ENCODE results near the gene FRY. TPM values are rescaled to one million over a fixed set of nuclear protein-coding genes. Genes with fewer than 3 reads are reported as not detected.

Gene FRY
- polyA plus RNA-seq, 3 donors from 2014 or later = 1.4 to 2.8 (median 1.4) TPM

DNA sequence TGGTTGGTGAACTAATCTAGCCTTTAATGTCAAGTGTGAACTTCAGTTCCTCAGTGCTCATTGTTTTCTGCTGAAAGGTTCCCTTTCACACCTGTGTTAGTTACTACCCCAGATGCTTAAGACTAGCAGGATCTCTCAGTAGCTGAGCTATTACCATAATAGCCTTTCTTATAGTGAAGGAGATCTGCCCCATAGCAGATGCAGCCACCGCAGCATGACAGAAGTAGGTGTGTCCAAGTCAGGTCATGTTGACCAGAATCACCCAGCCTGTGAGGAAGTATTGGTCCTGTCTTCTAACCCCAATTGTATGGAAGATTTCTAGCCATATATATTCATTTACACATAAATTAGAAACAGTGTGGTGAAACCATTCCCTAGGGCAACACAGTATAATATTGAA, 246.3 kb downstream of the FRY start:
- H3K4me1 Mint-ChIP-seq = no peaks in the 10 kb centered on the region
- peaks cover 0 to 2% (median 0%) of the 10 kb centered on the region in 3 donors for H3K27me3 Mint-ChIP-seq (ENCODE audit: low read depth in 3 of 3)
- no peak overlapping the region for H3K4me3 Mint-ChIP-seq
- no peak for DNase-seq
- peaks cover 15 to 32% (median 30%) of the 10 kb centered on the region in 3 donors for H3K36me3 Mint-ChIP-seq
- H3K27ac Mint-ChIP-seq = no peak overlapping the region
- H3K9me3 Mint-ChIP-seq = no peaks in the 10 kb centered on the region

DNA sequence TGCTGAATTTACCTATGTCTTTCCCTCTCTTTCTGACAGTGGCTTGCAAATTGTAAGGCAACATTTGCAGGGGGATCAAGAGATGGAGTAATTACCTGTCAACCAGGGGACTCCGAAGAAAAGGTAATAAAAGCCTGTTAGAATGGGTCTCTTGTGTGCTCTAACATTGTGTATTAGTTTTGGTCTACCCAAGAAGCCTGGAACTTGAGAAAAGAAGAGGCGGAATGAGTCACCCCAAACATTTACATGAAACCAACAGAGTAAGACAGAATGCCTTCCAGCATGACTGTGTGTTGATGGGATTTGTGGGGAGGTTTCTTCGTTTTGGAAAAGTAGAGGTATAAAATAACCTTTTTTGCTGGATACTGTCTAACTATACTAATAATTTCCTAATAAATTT, 246.9 kb downstream of the FRY start:
- Mint-ChIP-seq H3K4me3 (no peak overlapping the region), H3K27me3 (ENCODE audit: low read depth in 3 of 3) (peaks cover 0 to 2% (median 0%) of the 10 kb centered on the region in 3 donors), H3K4me1 (no peaks in the 10 kb centered on the region), H3K9me3 (no peaks in the 10 kb centered on the region), H3K27ac (no peak overlapping the region), H3K36me3 (peaks cover 15 to 32% (median 31%) of the 10 kb centered on the region in 3 donors)
- no peak for DNase-seq

DNA sequence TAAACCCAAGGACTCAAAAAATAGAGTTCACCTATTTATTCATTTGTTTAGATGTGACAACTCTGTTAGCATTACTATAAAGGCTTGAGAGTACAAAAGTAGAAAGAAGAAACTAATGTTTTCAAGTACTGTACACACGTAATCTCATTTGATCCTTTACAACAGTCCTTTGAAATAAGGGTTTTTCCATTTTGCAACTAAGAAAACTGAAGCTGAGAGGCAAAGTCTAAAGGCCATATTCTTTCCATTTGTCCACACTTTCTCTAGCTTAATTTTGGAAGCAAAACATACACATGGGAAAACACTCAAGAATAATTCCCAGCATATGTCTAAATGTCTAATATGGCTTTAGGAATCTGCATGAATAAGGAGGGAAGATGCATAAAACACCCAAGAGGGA, 249.5 kb downstream of the FRY start:
- H3K4me3 Mint-ChIP-seq = no peak overlapping the region
- peaks cover 11 to 28% (median 23%) of the 10 kb centered on the region in 3 donors for H3K36me3 Mint-ChIP-seq
- H3K27me3 Mint-ChIP-seq (ENCODE audit: low read depth in 3 of 3) = peaks cover 0 to 3% (median 2%) of the 10 kb centered on the region in 3 donors
- H3K9me3 Mint-ChIP-seq = no peaks in the 10 kb centered on the region
- no peaks in the 10 kb centered on the region for H3K4me1 Mint-ChIP-seq
- no peak for DNase-seq
- no peak overlapping the region for H3K27ac Mint-ChIP-seq

DNA sequence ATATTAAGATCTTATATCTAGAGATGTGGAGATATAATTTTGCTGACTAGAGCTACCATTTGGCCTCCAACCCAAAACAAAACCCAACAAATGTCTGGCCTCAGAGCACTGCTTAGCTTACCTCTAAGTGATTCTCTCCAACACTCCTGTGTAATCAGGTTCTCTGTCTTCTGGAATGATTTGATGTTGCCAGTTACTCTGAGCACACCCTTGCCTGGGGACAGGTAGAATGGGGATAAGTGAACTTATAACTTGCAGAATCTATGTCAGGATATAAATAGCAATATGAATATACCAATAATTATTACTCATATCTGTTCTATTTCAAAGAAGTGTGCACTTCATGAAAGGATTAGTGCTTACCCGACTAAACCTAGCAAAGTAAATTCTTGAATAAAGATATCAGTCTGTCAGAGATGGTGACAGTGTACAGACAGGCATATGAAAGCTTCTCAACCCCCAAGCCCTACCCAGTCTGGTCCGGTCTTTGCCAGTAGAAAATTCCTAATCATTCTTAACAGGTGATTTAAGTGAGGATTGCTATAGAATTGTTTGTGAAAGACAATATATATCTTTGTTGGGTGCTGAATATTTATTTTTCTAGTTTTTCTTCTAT, 250.6 kb downstream of the FRY start:
- no peak overlapping the region for H3K4me3 Mint-ChIP-seq
- no peak overlapping the region for H3K27ac Mint-ChIP-seq
- no peak for DNase-seq
- H3K4me1 Mint-ChIP-seq = no peaks in the 10 kb centered on the region
- H3K27me3 Mint-ChIP-seq (ENCODE audit: low read depth in 3 of 3) = peaks cover 0 to 3% (median 2%) of the 10 kb centered on the region in 3 donors
- peaks cover 8 to 23% (median 18%) of the 10 kb centered on the region in 3 donors for H3K36me3 Mint-ChIP-seq
- H3K9me3 Mint-ChIP-seq = peaks cover 0 to 2% (median 0%) of the 10 kb centered on the region in 6 donors

DNA sequence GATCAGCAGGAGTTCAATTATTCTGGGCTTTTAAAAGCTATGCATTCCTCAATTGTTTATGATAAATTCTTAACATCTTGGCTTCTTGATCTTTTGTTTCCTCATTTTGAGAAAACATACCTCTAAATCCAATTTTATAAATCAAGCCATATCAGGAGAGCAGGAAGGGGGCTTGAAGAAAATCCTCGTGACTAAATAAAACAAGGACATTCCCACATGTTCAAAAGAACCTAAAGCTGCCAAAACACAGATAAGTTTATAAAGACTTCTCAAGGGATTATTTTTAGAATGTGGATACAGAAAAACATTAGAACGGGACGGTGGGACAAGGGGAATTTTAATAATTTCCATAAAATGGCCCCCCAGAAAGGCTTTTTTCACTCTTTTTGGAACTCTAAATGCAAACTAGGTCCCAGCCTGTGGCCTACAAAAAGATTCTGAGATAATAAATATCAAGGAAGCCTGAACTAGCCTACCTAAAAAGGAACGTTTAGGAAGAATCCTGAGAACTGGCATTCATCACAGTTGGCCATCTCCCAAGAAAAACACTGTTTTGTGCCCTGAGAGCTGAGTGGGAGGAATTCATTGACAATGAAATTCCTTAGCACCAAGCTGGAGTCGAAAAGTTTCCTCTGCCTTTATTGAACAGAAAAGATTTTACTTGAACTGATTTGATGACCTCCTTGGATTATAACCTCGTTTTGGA, 253.5 kb downstream of the FRY start:
- Mint-ChIP-seq H3K9me3 (peaks cover 0 to 2% (median 0%) of the 10 kb centered on the region in 6 donors), H3K4me3 (no peak overlapping the region), H3K27me3 (ENCODE audit: low read depth in 3 of 3) (peaks cover 0 to 3% (median 2%) of the 10 kb centered on the region in 3 donors), H3K4me1 (no peaks in the 10 kb centered on the region), H3K27ac (no peak overlapping the region), H3K36me3 (peaks cover 10 to 17% (median 16%) of the 10 kb centered on the region in 3 donors)
- no peak for DNase-seq

DNA sequence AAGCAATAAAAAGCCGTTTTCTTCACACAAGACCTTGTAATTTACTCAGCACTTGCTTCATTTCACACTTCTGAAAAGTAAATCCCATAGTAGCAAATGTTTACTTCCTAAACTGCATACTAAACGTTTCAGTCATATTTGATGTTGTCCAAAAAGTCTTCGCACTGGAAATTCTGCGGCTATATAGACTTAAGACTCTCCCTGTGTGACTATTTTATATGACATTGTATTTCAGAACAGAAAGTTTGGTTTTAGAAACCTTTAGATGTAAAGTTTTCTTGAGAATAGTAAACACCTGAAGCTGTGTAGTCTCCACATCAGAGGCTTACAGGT, 254.0 kb downstream of the FRY start:
- H3K4me1 Mint-ChIP-seq = no peaks in the 10 kb centered on the region
- no peak overlapping the region for H3K27ac Mint-ChIP-seq
- H3K9me3 Mint-ChIP-seq = peaks cover 0 to 2% (median 0%) of the 10 kb centered on the region in 6 donors
- H3K27me3 Mint-ChIP-seq (ENCODE audit: low read depth in 3 of 3) = peaks cover 0 to 3% (median 2%) of the 10 kb centered on the region in 3 donors
- no peak overlapping the region for H3K4me3 Mint-ChIP-seq
- peaks cover 14 to 21% (median 19%) of the 10 kb centered on the region in 3 donors for H3K36me3 Mint-ChIP-seq
- DNase-seq = no peak

DNA sequence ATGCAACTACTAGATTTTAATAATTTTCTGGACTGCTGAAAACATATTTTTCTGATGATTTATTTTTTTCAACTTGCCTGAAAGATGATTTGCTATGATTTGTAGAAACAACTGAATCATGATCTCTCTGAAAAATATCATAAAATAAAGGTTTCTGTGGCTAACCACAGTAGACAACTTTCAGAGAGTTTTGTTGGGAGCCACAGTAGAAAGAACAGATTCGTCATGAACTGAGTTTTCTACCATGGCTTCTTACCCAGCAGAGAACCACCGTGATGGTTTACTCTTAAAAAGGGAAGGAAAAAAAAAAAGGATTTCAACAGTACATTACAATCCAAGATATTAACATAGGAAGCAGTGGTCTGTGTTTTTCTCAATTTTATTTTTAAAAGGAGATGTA, 265.6 kb downstream of the FRY start:
- H3K36me3 Mint-ChIP-seq = peaks cover 0 to 15% (median 10%) of the 10 kb centered on the region in 3 donors
- no peaks in the 10 kb centered on the region for H3K4me1 Mint-ChIP-seq
- DNase-seq = no peak
- H3K9me3 Mint-ChIP-seq = no peaks in the 10 kb centered on the region
- H3K4me3 Mint-ChIP-seq = no peak overlapping the region
- H3K27me3 Mint-ChIP-seq (ENCODE audit: low read depth in 3 of 3) = peaks cover 0 to 4% (median 3%) of the 10 kb centered on the region in 3 donors
- H3K27ac Mint-ChIP-seq = no peak overlapping the region

DNA sequence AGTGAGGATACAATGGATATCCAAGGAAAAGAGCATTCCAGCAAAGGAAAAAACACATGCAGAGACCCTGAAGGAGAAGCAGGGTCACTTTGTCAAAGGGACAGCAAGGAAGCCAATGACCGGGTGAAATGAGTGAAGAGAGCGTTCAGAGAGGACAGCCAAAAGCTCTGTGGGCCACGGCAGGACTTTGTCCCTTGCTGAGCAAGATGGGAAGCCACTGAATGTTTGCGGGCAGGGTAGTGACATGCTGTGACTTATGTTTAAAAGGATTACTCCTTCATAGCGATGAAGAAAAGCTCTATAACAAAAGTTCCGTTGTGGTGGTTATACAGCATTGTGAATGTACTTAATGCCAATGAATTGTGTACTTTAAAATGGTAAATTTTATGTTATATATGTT, 267.1 kb downstream of the FRY start:
- Mint-ChIP-seq H3K9me3 (no peaks in the 10 kb centered on the region), H3K27ac (no peak overlapping the region), H3K4me1 (no peaks in the 10 kb centered on the region), H3K36me3 (peaks cover 0 to 15% (median 10%) of the 10 kb centered on the region in 3 donors), H3K27me3 (ENCODE audit: low read depth in 3 of 3) (peaks cover 0 to 4% (median 3%) of the 10 kb centered on the region in 3 donors), H3K4me3 (no peak overlapping the region)
- no peak for DNase-seq

DNA sequence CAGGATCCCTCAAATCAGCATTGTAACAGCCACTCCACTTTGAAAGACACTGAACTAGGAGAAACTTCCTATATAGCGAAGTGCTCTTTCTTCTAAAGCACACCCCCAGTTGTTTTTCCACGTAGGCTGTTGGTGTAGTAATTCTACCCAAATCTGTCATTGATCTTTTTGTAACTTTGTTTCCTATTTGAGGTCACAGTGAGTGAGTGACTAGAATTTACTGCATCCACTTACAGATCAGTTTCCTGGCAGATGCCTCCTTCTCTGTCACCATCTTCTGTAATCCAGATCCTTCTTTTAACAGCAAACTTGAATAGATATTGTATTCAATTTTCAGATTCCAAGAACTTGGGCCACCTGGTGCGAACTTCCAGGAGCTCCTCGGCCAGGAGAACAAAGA, 268.3 kb downstream of the FRY start:
- H3K27ac Mint-ChIP-seq = no peak overlapping the region
- H3K36me3 Mint-ChIP-seq = peaks cover 0 to 10% (median 9%) of the 10 kb centered on the region in 3 donors
- H3K27me3 Mint-ChIP-seq (ENCODE audit: low read depth in 3 of 3) = peaks cover 0 to 4% (median 3%) of the 10 kb centered on the region in 3 donors
- DNase-seq = no peak
- no peaks in the 10 kb centered on the region for H3K9me3 Mint-ChIP-seq
- H3K4me1 Mint-ChIP-seq = no peaks in the 10 kb centered on the region
- no peak overlapping the region for H3K4me3 Mint-ChIP-seq

DNA sequence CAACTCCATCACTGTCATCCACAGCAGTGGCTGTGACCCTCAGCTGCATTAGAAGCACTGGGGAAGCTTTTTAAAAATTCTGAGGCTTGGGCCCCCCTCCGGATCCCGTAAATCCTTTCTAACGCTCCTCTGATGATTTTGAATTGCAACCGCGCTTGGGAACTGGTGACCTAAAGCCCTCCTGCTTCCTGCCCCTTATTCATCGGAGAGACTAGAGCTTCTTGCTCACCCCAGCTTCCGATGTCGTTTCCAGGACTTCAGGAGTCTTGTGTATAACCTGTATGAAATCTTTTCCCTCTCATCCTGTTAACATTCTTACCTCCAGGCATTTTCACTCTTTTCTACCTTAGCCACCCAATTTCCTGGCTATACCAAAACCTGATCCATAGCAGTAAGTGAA, 268.8 kb downstream of the FRY start:
- Mint-ChIP-seq H3K36me3 (peaks cover 0 to 10% (median 9%) of the 10 kb centered on the region in 3 donors), H3K4me1 (no peaks in the 10 kb centered on the region), H3K27ac (no peak overlapping the region), H3K9me3 (no peaks in the 10 kb centered on the region), H3K27me3 (ENCODE audit: low read depth in 3 of 3) (peaks cover 0 to 4% (median 3%) of the 10 kb centered on the region in 3 donors), H3K4me3 (no peak overlapping the region)
- no peak for DNase-seq

DNA sequence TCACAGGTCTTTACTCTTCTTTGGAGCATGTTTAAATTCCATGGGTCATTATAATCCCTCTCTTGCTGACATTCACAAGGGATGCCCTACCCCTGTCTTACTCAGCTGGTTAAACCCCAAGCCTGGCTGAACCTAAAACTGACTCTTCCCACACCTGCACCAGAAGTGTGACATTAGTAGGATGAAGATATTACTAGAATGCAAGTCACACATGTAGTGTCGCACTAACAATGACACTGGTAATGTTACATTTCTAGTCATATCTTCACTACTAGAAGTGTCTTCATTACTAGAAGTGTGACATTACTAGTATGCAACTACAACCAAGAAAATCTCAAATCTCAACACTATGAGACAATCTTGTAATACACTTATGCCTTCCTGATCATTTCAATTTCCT, 269.3 kb downstream of the FRY start:
- Mint-ChIP-seq H3K27ac (no peak overlapping the region), H3K27me3 (ENCODE audit: low read depth in 3 of 3) (peaks cover 0 to 4% (median 3%) of the 10 kb centered on the region in 3 donors), H3K4me1 (no peaks in the 10 kb centered on the region), H3K9me3 (no peaks in the 10 kb centered on the region), H3K36me3 (peaks cover 0 to 10% (median 7%) of the 10 kb centered on the region in 3 donors), H3K4me3 (no peak overlapping the region)
- DNase-seq = no peak

DNA sequence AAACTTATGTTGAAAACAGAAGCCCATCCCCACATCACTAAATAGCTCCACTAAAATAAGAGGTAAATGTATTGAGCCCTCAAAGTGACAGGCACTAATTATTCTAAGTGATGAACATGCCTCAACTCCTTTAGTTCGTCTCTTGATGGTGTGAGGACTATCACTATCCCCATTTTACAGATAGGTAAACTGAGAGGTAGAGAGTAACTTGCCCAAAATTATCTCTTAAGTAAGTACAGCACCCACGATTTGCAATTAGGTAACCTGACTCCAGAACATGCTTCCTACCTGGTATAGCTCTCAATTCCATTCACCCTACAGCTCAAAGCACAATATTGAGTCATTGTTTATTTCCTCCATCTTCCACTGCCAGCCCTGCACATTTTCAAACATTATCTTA, 270.9 kb downstream of the FRY start:
- H3K27me3 Mint-ChIP-seq (ENCODE audit: low read depth in 3 of 3) = peaks cover 0 to 4% (median 3%) of the 10 kb centered on the region in 3 donors
- H3K4me1 Mint-ChIP-seq = no peaks in the 10 kb centered on the region
- H3K4me3 Mint-ChIP-seq = no peak overlapping the region
- H3K27ac Mint-ChIP-seq = no peak overlapping the region
- H3K36me3 Mint-ChIP-seq = peaks cover 0 to 10% (median 4%) of the 10 kb centered on the region in 3 donors
- H3K9me3 Mint-ChIP-seq = no peaks in the 10 kb centered on the region
- DNase-seq = no peak

DNA sequence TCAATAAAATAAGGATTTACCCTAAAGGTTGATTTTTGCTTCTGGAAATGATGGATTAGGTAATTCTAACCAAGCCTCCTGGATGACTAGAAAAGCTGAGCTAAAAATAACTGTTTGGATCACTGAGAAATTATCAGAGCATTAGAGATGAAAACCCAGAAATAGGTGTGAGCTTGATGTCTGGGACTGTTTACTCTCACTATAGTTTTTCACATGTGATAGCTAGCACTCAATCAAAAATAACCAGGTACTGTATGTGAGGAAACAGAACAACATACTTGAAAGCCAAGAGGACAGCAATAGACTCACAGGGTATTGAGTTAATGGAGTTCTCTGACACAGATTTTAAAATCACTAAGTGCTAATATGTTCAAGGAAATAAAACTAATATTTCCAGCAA, 274.1 kb downstream of the FRY start:
- Mint-ChIP-seq H3K4me3 (no peak overlapping the region), H3K27me3 (ENCODE audit: low read depth in 3 of 3) (no peaks in the 10 kb centered on the region), H3K36me3 (no peaks in the 10 kb centered on the region), H3K4me1 (peaks cover 9 to 13% of the 10 kb centered on the region in 2 donors), H3K27ac (no peak overlapping the region), H3K9me3 (no peaks in the 10 kb centered on the region)
- DNase-seq = no peak

DNA sequence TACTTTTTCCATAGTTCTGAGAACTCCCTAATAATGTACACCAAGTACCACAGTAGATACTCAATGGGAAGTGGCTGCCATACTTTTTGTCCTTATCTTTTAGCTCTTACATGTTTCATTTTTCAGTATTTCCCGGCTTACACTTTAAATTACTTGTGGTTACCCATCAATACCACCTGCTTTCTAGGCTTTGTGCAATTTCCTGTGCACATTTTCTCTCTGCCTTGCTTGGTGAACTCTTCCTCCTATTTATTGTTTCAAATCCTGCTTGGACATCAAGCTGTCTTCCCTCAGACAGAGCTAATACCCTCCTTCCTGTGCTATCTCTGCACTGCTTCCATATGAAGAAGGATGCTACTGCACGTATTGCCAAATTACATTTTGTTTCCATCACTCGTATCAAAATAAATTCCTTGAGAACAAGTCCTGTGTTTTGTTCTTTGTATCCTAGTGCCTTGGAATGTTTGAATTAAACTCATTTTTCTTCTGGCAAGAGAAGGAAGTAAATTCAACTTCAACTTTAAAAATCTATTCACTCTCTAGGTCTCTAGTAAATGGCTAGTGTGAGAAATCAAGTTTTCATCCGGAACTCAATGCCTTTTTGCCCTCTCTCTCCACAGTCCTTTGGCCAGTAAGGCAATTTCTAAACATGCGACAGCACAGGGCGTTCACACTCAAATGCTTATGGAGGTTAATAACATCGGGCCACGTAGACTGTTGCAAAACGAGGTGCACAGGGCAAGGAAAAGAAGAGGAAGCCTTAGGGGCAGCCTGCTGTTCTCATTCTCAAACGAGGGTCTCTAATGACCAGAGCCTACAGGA, 277.9 kb downstream of the FRY start:
- Mint-ChIP-seq H3K4me1 (peaks cover 12 to 19% of the 10 kb centered on the region in 2 donors), H3K36me3 (no peaks in the 10 kb centered on the region)

More for the DNA sequence above, 277.9 kb downstream of the FRY start:
- H3K4me3 Mint-ChIP-seq = peak overlapping the region; percentile 10 to 55 (median 43)
- H3K27me3 Mint-ChIP-seq (ENCODE audit: low read depth in 3 of 3) = peaks cover 2 to 10% (median 6%) of the 10 kb centered on the region in 3 donors
- H3K27ac Mint-ChIP-seq = no peak overlapping the region
- H3K9me3 Mint-ChIP-seq = no peaks in the 10 kb centered on the region
- DNase-seq = no peak

All from immature natural killer cell (primary cell).